Fibroblast of peridontal ligament (primary cell): ENCODE results near the gene KCNJ8.
"Not testable (repeated sequence)": the region's sequence is repeated elsewhere in the genome, so short reads cannot be mapped to it uniquely, and the experiment has no call there.

Source experiments
- DNase-seq: peaks from one replicate; pipeline ENCODE4 v3.0.0-alpha.2; 2010; ENCODE audit errors: extremely low read depth

The KCNJ8 gene

DNA sequence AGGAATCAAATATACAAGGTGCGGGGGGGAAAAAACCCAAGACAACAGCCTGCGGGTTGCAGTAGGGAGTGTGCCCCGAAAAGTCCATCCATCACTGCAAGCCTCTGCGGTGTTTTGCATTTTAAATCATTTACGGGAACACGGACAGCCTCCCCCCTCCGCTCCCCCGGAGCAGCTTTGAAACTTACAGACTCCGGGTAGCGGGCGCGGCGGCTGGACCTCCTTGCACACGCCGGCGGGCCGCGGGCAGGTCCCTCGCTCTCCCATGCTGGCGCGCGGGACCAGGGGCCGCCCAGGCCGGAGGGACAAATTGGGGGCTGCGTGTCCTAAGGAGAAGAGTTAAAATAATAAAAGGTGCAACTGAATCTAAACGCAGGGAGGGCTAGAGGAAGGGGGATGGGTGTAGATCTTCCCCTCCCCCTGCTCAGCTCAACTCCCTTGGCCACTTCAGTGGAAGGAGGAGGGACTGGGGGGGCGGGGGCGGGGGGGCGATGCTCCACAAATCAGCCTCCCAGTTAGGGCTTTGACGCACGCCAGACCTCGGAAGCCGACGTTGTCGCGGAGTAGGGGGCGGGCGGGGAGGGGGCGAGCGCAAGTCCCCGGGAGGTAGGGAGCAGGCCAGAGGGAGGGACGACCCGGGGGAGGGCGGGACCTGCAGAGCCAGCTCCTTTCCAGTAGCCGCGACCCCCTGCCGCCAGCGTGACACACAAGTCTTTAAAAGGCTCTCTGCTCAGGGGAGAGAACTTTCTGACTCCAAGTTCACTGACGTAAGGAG is at the start of gene KCNJ8:
Gene KCNJ8 (minus strand): TSS at position 349 of the 775 bp plus-strand sequence. CDS start 1,090 bp downstream, outside the sequence.
- DNase-seq, result peak; percentile 46

DNA sequence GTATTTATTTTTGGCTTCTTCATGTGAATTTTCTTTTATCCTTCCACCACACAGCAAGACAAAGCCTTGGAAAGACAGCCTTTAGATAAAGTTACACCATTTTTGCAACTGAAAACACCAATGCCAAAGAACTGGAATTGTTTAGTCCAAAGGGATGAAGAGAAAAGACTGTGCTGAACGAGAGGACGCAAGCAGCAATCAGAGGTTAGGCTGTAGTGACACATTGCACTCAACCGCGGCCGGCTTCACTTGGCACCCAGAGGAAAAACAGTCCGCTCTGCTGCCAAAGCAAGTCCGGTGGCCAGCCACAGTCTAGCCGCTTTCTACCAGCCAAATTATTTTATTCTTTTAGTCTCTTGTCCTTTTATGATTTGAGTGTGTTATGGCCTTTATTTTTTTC is 49.1 kb upstream of the KCNJ8 start:
- no peak for DNase-seq

DNA sequence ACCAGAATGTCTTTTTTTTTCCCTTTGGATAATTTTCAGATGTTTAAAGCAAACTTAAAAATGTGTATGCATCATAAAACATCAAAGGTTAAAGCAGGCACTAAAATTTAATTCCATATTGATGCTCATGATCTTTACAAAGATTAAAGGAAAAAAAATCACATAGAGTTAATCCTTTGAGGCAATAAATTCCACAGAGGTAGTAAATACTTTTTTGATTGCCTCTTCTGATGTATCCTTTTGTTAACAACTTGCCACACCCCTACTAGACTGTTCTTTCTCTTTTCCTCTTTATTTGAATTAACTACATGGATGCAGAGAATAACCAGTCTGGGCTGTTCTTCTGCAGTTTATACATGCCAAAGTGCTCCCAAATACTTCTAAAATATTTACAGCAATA is 45.2 kb upstream of the KCNJ8 start:
- no peak for DNase-seq

- DNase-seq, result peak; percentile 65
Measured at GRCh38 chr12:21819236-21819635, 44.7 kb upstream of the KCNJ8 start.

DNA sequence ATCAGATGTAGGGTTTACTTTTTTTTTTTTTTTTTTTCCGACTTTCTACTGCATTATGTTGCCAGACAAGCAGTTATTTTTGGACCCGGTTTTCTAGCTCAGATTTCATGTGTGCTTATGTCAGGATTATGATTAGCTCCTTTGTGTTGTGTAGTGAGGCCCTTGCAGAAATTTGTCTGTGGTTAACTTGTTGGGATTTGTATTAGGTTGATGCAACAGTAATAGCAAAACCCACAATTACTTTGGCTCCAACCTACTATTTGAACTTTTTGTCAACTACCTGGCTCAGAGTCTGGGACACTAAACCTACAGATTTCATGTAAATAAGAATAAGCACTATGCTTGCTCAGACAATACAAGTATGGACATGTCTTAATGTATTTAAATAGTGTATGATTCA is 44.1 kb upstream of the KCNJ8 start:
- peak; percentile 95 for DNase-seq

- peak; percentile 51 for DNase-seq
Measured at GRCh38 chr12:21815306-21816062, 41.0 kb upstream of the KCNJ8 start.

GRCh38 chr12:21814814-21815213 is 40.3 kb upstream of the KCNJ8 start:
- no peak for DNase-seq

GRCh38 chr12:21814327-21814726 is 39.8 kb upstream of the KCNJ8 start:
- DNase-seq, result no peak

GRCh38 chr12:21813751-21814150 is 39.2 kb upstream of the KCNJ8 start:
- no peak for DNase-seq

- DNase-seq, result no peak
Measured at GRCh38 chr12:21813125-21813524, 38.6 kb upstream of the KCNJ8 start.

GRCh38 chr12:21812340-21812739 is 37.8 kb upstream of the KCNJ8 start:
- not testable (repeated sequence) for DNase-seq

GRCh38 chr12:21809100-21809499 is 34.6 kb upstream of the KCNJ8 start:
- no peak for DNase-seq

- no peak for DNase-seq
Measured at GRCh38 chr12:21806255-21806654, 31.7 kb upstream of the KCNJ8 start.

- DNase-seq, result no peak
Measured at GRCh38 chr12:21801522-21802288, 27.2 kb upstream of the KCNJ8 start.

DNA sequence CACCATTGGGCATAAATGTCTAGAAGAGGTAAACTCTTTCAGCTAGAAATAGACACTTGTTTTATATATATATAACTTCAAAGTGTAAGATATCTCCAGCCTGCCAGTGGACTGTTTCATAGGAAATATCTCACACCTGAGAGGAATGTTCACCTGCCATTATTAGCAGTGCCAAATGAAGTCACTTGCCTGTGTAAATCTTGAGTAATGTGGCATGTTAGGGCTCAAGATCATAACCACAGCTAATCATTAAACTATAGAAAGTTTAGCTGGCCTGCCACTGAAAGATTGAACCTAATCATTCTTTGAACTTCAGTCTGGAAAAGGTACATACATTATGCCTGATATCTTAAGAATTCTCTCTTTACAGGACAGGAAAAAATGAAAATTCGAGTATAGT is 25.5 kb upstream of the KCNJ8 start:
- no peak for DNase-seq

GRCh38 chr12:21797539-21797938 is 23.0 kb upstream of the KCNJ8 start:
- DNase-seq, result no peak

DNA sequence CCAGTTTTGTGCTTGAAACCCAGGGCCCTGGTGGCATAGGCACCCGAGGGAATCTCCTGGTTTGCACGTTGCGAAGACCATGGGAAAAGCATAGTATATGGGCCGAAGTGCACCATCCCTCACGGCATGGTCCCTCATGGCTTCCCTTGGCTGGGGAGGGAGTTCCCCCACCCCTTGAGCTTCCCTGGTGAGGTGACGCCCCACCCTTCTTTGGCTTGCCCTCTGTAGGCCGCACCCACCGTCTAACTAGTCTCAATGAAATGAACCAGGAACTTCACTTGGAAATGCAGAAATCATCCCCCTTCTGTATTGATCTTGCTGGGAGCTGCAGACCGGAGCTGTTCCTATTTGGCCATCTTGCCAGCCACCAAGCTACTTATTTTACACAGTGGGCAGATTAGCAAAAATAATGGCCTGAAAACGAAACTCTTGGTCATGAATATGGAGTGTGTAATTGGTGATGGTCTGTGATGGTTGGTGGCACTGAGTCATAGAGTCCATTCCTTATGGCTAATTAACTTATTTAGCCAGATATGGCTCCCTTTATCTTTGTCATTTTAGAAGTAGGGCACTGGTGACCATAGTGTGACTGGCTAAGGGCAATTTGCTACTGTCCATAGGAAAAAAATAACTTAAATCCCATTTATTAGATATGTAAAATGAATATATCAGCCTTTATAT is 21.3 kb upstream of the KCNJ8 start:
- DNase-seq, result no peak

GRCh38 chr12:21794807-21795595 is 20.5 kb upstream of the KCNJ8 start:
- not testable (repeated sequence) for DNase-seq

DNA sequence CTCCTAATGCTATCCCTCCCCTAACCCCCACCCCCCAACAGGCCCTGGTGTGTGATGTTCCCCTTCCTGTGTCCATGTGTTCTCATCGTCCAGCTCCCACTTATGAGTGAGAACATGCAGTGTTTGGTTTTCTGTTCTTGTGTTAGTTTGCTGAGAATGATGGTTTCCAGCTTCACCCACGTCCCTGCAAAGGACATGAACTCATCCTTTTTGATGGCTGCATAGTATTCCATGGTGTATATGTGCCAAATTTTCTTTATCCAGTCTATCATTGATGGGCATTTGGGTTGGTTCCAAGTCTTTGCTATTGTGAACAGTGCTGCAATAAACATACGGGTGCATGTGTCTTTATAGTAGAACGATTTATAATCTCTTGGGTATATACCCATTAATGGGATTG is 15.2 kb upstream of the KCNJ8 start:
- DNase-seq, result not testable (repeated sequence)

- no peak for DNase-seq
Measured at GRCh38 chr12:21788089-21788983, 13.8 kb upstream of the KCNJ8 start.
